Activated CD8-positive, alpha-beta memory T cell treated with anti-CD3 and anti-CD28 coated beads for 48 hours (primary cell): Measurements from ENCODE around the gene C12orf42.
A peak's percentile ranks its signal among the peaks of the same experiment; 100 is the strongest.
"Not testable (repeated sequence)": the region's sequence is repeated elsewhere in the genome, so short reads cannot be mapped to it uniquely, and the experiment has no call there.

ENCODE experiments used
- DNase-seq, 3 experiments: peaks; one replicate each; pipeline ENCODE4 v3.0.0-alpha.2; 2020; ENCODE audit warnings: low read depth in 2 of 3, low spot score in 2 of 3

The C12orf42 gene

GRCh38 chr12:103498990-103499389 is 3.2 kb upstream of the C12orf42 start:
- no peak for DNase-seq

- DNase-seq, result no peak
Measured at GRCh38 chr12:103494734-103495468, 867 bp downstream of the C12orf42 start.

GRCh38 chr12:103494051-103494733 is 1.6 kb downstream of the C12orf42 start:
- no peak for DNase-seq

- DNase-seq, result no peak
Measured at GRCh38 chr12:103493199-103493598, 2.6 kb downstream of the C12orf42 start.

GRCh38 chr12:103482365-103482764 is 13.4 kb downstream of the C12orf42 start:
- DNase-seq, result no peak

GRCh38 chr12:103475073-103475472 is 20.7 kb downstream of the C12orf42 start:
- no peak for DNase-seq

- DNase-seq, result no peak
Measured at GRCh38 chr12:103470664-103471063, 25.1 kb downstream of the C12orf42 start.

- DNase-seq, result no peak
Measured at GRCh38 chr12:103469719-103470118, 26.0 kb downstream of the C12orf42 start.

- no peak for DNase-seq
Measured at GRCh38 chr12:103468837-103469236, 26.9 kb downstream of the C12orf42 start.

GRCh38 chr12:103462675-103463074 is 33.1 kb downstream of the C12orf42 start:
- no peak for DNase-seq

GRCh38 chr12:103457471-103457870 is 38.3 kb downstream of the C12orf42 start:
- no peak for DNase-seq

- DNase-seq, result no peak
Measured at GRCh38 chr12:103456006-103456405, 39.8 kb downstream of the C12orf42 start.

GRCh38 chr12:103455020-103455763 is 40.6 kb downstream of the C12orf42 start:
- DNase-seq, result no peak

GRCh38 chr12:103444983-103445382 is 50.8 kb downstream of the C12orf42 start:
- no peak for DNase-seq

- DNase-seq, result no peak
Measured at GRCh38 chr12:103442822-103443221, 52.9 kb downstream of the C12orf42 start.

- DNase-seq, result no peak
Measured at GRCh38 chr12:103442182-103442555, 53.6 kb downstream of the C12orf42 start.

- peak in 2 of 3 experiments; percentile 2 to 9 for DNase-seq
Measured at GRCh38 chr12:103441437-103442181, 54.2 kb downstream of the C12orf42 start.

- DNase-seq, result not testable (repeated sequence)
Measured at GRCh38 chr12:103434165-103435105, 61.3 kb downstream of the C12orf42 start.

- no peak for DNase-seq
Measured at GRCh38 chr12:103431950-103432349, 63.8 kb downstream of the C12orf42 start.

- no peak for DNase-seq
Measured at GRCh38 chr12:103431387-103431786, 64.4 kb downstream of the C12orf42 start.
